Lower lobe of right lung (tissue), 2 donors: ENCODE data around the gene GMDS. TPM values are rescaled to one million over a fixed set of nuclear protein-coding genes. Genes with fewer than 3 reads are reported as not detected.

Experiments used
- ATAC-seq, 2 donors: fragments of 200-7000 bp; cut with Tn5 transposase; one replicate each; pipeline ENCODE4 v1.9.1; 2020 to 2022; ENCODE audit warnings: mild to moderate bottlenecking in 2 of 2, moderate library complexity in 2 of 2
- DNase-seq: peaks from one replicate; pipeline ENCODE4 v3.0.0-alpha.2; 2020
- H3K27ac ChIP-seq: fragments of 200-600 bp; one replicate; pipeline ENCODE4 v1.8.0; 2022
- H3K27me3 ChIP-seq: fragments of 200-600 bp; one replicate; pipeline ENCODE4 v1.8.0; 2022; ENCODE audit warnings: low read depth
- H3K36me3 ChIP-seq: fragments of 200-600 bp; one replicate; pipeline ENCODE4 v1.8.0; 2022; ENCODE audit warnings: mild to moderate bottlenecking
- H3K4me1 ChIP-seq: fragments of 200-600 bp; one replicate; pipeline ENCODE4 v1.8.0; 2022
- H3K4me3 ChIP-seq: fragments of 200-600 bp; one replicate; pipeline ENCODE4 v1.8.0; 2022; ENCODE audit warnings: mild to moderate bottlenecking
- H3K9me3 ChIP-seq: fragments of 200-600 bp; one replicate; pipeline ENCODE4 v1.8.0; 2022
- intact Hi-C: fragments of 100-400 bp; cut with DNase I; formaldehyde crosslinking; loops from one replicate; pipeline ENCODE4 v1.11.0; 2022
- total RNA-seq: library from RNA; stranded (reverse); fragmentation: NEBNext Ultra II Directional; extraction: Animal tissue kit (Norgen Biotek cat#: 25700); gene quantifications from one replicate; pipeline ENCODE4 v1.2.1, GENCODE V29; 2021
- TF ChIP-seq, protein P1 (sequence below): fragments of 200-600 bp; IDR thresholded peaks from one replicate; pipeline ENCODE4 v1.8.0; 2022; ENCODE audit warnings: antibody characterized with exemption, mild to moderate bottlenecking
- donor health status: DM: no; HTN: yes; CAD: no; lungs with severe emphysema.

GMDS gene
- total RNA-seq, 1 donor from 2014 or later = 12.7 TPM

DNA sequence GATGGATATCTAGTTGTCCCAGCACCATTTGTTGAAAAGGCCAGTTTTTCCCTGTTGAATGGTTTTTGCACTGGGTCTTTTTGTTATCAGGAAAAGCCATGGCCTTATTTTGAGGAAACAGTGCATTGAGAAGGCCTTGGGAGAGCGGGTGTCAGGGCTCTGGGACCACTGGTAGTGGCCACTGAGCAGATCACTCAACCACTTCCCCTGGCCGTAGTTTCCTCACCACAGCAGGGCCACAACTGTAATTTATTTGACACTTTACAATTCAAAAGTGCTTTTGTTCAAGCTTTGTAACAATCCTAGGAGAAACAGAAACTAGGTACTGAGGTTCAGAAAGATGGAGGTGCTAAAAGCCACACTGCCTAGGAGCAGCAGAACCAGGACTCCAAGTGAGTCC is 281.8 kb downstream of the GMDS start:
- Histone ChIP-seq H3K27ac (no peak overlapping the region), H3K4me1 (no peaks in the 10 kb centered on the region), H3K4me3 (no peak overlapping the region), H3K36me3 (no peaks in the 10 kb centered on the region), H3K9me3 (no peaks in the 10 kb centered on the region), H3K27me3 (no peaks in the 10 kb centered on the region)
- ATAC-seq (no peak), DNase-seq (no peak)
- intact Hi-C loops = no loop called here
- TF ChIP-seq, protein P1, sequence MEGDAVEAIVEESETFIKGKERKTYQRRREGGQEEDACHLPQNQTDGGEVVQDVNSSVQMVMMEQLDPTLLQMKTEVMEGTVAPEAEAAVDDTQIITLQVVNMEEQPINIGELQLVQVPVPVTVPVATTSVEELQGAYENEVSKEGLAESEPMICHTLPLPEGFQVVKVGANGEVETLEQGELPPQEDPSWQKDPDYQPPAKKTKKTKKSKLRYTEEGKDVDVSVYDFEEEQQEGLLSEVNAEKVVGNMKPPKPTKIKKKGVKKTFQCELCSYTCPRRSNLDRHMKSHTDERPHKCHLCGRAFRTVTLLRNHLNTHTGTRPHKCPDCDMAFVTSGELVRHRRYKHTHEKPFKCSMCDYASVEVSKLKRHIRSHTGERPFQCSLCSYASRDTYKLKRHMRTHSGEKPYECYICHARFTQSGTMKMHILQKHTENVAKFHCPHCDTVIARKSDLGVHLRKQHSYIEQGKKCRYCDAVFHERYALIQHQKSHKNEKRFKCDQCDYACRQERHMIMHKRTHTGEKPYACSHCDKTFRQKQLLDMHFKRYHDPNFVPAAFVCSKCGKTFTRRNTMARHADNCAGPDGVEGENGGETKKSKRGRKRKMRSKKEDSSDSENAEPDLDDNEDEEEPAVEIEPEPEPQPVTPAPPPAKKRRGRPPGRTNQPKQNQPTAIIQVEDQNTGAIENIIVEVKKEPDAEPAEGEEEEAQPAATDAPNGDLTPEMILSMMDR = no peak

GRCh38 chr6:1962201-1962600 is 283.2 kb downstream of the GMDS start:
- ATAC-seq = no peak
- DNase-seq = no peak
- H3K27ac ChIP-seq = no peak overlapping the region
- no peaks in the 10 kb centered on the region for H3K27me3 ChIP-seq
- intact Hi-C loops = no loop called here
- no peak overlapping the region for H3K4me3 ChIP-seq
- TF ChIP-seq, protein P1 = no peak
- no peaks in the 10 kb centered on the region for H3K9me3 ChIP-seq
- no peaks in the 10 kb centered on the region for H3K36me3 ChIP-seq
- H3K4me1 ChIP-seq = no peaks in the 10 kb centered on the region

DNA sequence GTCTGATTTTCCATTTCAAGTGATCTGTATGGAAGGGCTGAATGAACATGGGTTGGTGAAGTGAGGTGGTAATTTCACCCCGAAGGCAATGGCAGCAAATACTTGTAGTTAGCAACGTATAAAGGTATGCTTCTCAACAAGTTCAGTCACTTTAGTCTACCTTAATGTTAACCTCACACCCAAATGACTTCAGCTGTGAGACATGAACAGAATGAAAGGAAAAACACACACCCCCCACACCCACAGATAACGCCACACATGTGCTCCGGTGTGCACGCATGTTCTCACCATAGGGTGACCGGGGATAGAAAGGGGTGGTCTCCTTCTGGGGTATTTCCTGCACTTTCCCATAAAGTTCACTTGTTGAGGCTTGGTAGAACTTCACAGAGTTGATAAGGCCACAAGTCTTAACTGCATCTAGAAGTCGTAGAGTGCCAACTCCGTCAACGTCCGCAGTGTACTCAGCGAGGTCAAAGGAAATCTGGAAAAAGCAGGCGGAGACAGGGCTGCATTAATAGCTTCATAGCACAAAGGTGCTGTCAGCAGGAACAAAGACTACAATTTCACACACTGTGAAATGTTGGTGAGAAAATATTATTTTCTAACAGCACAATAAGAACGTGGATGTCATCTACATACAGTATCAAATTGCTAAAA is 284.8 kb downstream of the GMDS start:
- no peak for DNase-seq
- intact Hi-C loops = no loop called here

GRCh38 chr6:1958257-1958656 is 287.1 kb downstream of the GMDS start:
- no peaks in the 10 kb centered on the region for H3K36me3 ChIP-seq
- intact Hi-C loops = no loop called here
- no peaks in the 10 kb centered on the region for H3K9me3 ChIP-seq
- ATAC-seq = no peak
- no peak overlapping the region for H3K4me3 ChIP-seq
- H3K27me3 ChIP-seq = no peaks in the 10 kb centered on the region
- TF ChIP-seq, protein P1 = no peak
- no peaks in the 10 kb centered on the region for H3K4me1 ChIP-seq
- no peak for DNase-seq
- no peak overlapping the region for H3K27ac ChIP-seq

More for the DNA sequence above, 284.8 kb downstream of the GMDS start:
- ATAC-seq = no peak
- Histone ChIP-seq H3K9me3 (no peaks in the 10 kb centered on the region), H3K4me3 (no peak overlapping the region), H3K27ac (no peak overlapping the region), H3K36me3 (no peaks in the 10 kb centered on the region), H3K27me3 (no peaks in the 10 kb centered on the region), H3K4me1 (no peaks in the 10 kb centered on the region)
- TF ChIP-seq, protein P1 = no peak

GRCh38 chr6:1957746-1958145 is 287.7 kb downstream of the GMDS start:
- Histone ChIP-seq H3K9me3 (no peaks in the 10 kb centered on the region), H3K4me1 (no peaks in the 10 kb centered on the region), H3K27ac (no peak overlapping the region), H3K4me3 (no peak overlapping the region), H3K27me3 (no peaks in the 10 kb centered on the region), H3K36me3 (no peaks in the 10 kb centered on the region)
- intact Hi-C loops = no loop called here
- DNase-seq (no peak), ATAC-seq (no peak)
- TF ChIP-seq, protein P1 = no peak
